Thyroid gland (tissue), 4 donors: ENCODE measurements around the gene NDUFA13. TPM values are rescaled to one million over a fixed set of nuclear protein-coding genes. Genes with fewer than 3 reads are reported as not detected.

Source experiments
- DNase-seq, 2 donors: peaks; one replicate each; pipeline ENCODE4 v3.0.0-alpha.2; 2019
- H3K27ac ChIP-seq, 3 donors: fragments of 200-600 bp; sonication (generic); 1 replicate in 2 of 3; 2 replicates in 1 of 3; pipeline ENCODE4 v1.5.1; 2016 to 2019; ENCODE audit warnings: mild to moderate bottlenecking in 1 of 3, moderate library complexity in 1 of 3
- H3K27me3 ChIP-seq: fragments of 200-600 bp; sonication (generic); one replicate; pipeline ENCODE4 v1.5.1; 2019
- H3K36me3 ChIP-seq, 2 donors: fragments of 200-600 bp; sonication (generic); one replicate each; pipeline ENCODE4 v1.5.1; 2016 to 2019
- H3K4me1 ChIP-seq, 2 donors: fragments of 200-600 bp; sonication (generic); one replicate each; pipeline ENCODE4 v1.5.1; 2017 to 2019
- H3K4me3 ChIP-seq, 3 donors: fragments of 200-600 bp; sonication (generic); replicated peaks in 1 of 3; 1 replicate in 2 of 3; 2 replicates in 1 of 3; pipeline ENCODE4 v1.5.1; 2016; ENCODE audit warnings: mild to moderate bottlenecking in 1 of 3
- H3K9me3 ChIP-seq: fragments of 200-600 bp; sonication (generic); one replicate; pipeline ENCODE4 v1.5.1; 2017
- CTCF ChIP-seq, 6 experiments: fragments of 200-600 bp in 3 of 6; fragments of 450-650 bp in 3 of 6; sonication (generic) in 3 of 6; IDR thresholded peaks; one replicate each; pipeline ENCODE4 v1.5.1; 2016 to 2019; ENCODE audit warnings: antibody characterized with exemption in 6 of 6, mild to moderate bottlenecking in 2 of 6, inconsistent platforms in 1 of 6, moderate library complexity in 1 of 6
- POLR2A ChIP-seq, 2 donors: fragments of 450-650 bp; IDR thresholded peaks; one replicate each; pipeline ENCODE4 v1.6.1; 2017; ENCODE audit warnings: antibody characterized with exemption in 2 of 2, mild to moderate bottlenecking in 2 of 2, moderate library complexity in 1 of 2
- WGBS, 2 donors: methylation state at CpG; one replicate each; pipeline ENCODE4 v1.1.5; 2017; 5-methylcytosine and 5-hydroxymethylcytosine counted together
- intact Hi-C: fragments of 100-400 bp; cut with DNase I; formaldehyde crosslinking; loops from one replicate; pipeline ENCODE4 v1.15.1; 2023
- total RNA-seq, 4 donors: library from RNA; depleted of rRNA; stranded (reverse); fragments of >200 nt; gene quantifications; one replicate each; pipeline ENCODE4 v1.2.3, GENCODE V29; 2016

Gene NDUFA13
- total RNA-seq, 4 donors from 2014 or later = 32.8 to 265 (median 63.6) TPM

GRCh38 chr19:19487077-19487949 is 28.7 kb upstream of the NDUFA13 start:
- Histone ChIP-seq H3K4me3 (no peak overlapping the region), H3K36me3 (no peaks in the 10 kb centered on the region), H3K27me3 (no peaks in the 10 kb centered on the region), H3K4me1 (peaks cover 27 to 36% of the 10 kb centered on the region in 2 donors), H3K27ac (no peak overlapping the region), H3K9me3 (no peaks in the 10 kb centered on the region)
- no peak for DNase-seq
- intact Hi-C loops = no loop called here
- TF ChIP-seq CTCF (IDR thresholded peaks at IDR 0.05) (no peak), POLR2A (IDR thresholded peaks at IDR 0.05) (no peak)
- whole genome bisulfite sequencing, 2 donors = 83 to 94% methylated on average over 2 to 4 of the region's 9 CpGs

- DNase-seq = no peak
Measured at GRCh38 chr19:19487950-19488874, 27.8 kb upstream of the NDUFA13 start.

GRCh38 chr19:19488875-19489690 is 26.9 kb upstream of the NDUFA13 start:
- intact Hi-C loops = no loop called here
- H3K27ac ChIP-seq = peak overlapping the region; percentile 65 to 87 (median 70)
- H3K36me3 ChIP-seq = peaks cover 3 to 11% of the 10 kb centered on the region in 2 donors
- DNase-seq = peak; percentile 82 to 83
- no peaks in the 10 kb centered on the region for H3K27me3 ChIP-seq
- TF ChIP-seq POLR2A (IDR thresholded peaks at IDR 0.05) (no peak), CTCF (IDR thresholded peaks at IDR 0.05) (peak in 1 of 6 experiments; percentile 5)
- no peak overlapping the region for H3K4me3 ChIP-seq
- whole genome bisulfite sequencing, 2 donors = 43 to 56% methylated on average over 12 to 14 of the region's 14 CpGs
- no peaks in the 10 kb centered on the region for H3K9me3 ChIP-seq
- peaks cover 27 to 36% of the 10 kb centered on the region in 2 donors for H3K4me1 ChIP-seq

More at GRCh38 chr19:19487950-19488874, 27.8 kb upstream of the NDUFA13 start:
- peaks cover 27 to 36% of the 10 kb centered on the region in 2 donors for H3K4me1 ChIP-seq
- intact Hi-C loops = no loop called here
- peaks cover 0 to 2% of the 10 kb centered on the region in 2 donors for H3K36me3 ChIP-seq
- no peaks in the 10 kb centered on the region for H3K27me3 ChIP-seq
- no peak overlapping the region for H3K4me3 ChIP-seq
- 63 to 67% methylated on average over 16 to 20 of the region's 20 CpGs for WGBS, 2 donors
- peak overlapping the region; percentile 65 to 87 (median 70) for H3K27ac ChIP-seq
- no peaks in the 10 kb centered on the region for H3K9me3 ChIP-seq
- TF ChIP-seq POLR2A (IDR thresholded peaks at IDR 0.05) (no peak), CTCF (IDR thresholded peaks at IDR 0.05) (no peak)

- H3K36me3 ChIP-seq = peaks cover 11 to 15% of the 10 kb centered on the region in 2 donors
- 85 to 94% methylated on average over 3 to 9 of the region's 9 CpGs for WGBS, 2 donors
- no peak overlapping the region for H3K4me3 ChIP-seq
- H3K27me3 ChIP-seq = no peaks in the 10 kb centered on the region
- peak overlapping the region; percentile 65 to 87 (median 70) for H3K27ac ChIP-seq
- TF ChIP-seq POLR2A (IDR thresholded peaks at IDR 0.05) (no peak), CTCF (IDR thresholded peaks at IDR 0.05) (no peak)
- DNase-seq = no peak
- H3K4me1 ChIP-seq = peaks cover 27 to 35% of the 10 kb centered on the region in 2 donors
- H3K9me3 ChIP-seq = no peaks in the 10 kb centered on the region
- intact Hi-C loops = loop anchor here (2.0 kb wide), 1 partner anchor 123 kb away; no protein-coding TSS in a partner anchor
Measured at GRCh38 chr19:19489804-19490204, 26.2 kb upstream of the NDUFA13 start.
